Smooth muscle cell (in vitro differentiated cells): Measurements from ENCODE around the gene MAGI1. TPM values are rescaled to one million over a fixed set of nuclear protein-coding genes. Genes with fewer than 3 reads are reported as not detected.

Experiments used
- DNase-seq: peaks from one replicate; lab custom pipeline; 2025; ENCODE audit not compliant: unreplicated experiment; lab: John Stamatoyannopoulos, UW
- H2AFZ ChIP-seq: fragments of 200-600 bp; sonication (generic); 2 replicates; pipeline ENCODE4 v1.6.0; 2016; ENCODE audit warnings: antibody characterized with exemption, low read depth, mild to moderate bottlenecking
- H3F3A ChIP-seq: fragments of 200-600 bp; sonication (generic); 2 replicates; pipeline ENCODE4 v1.6.0; 2017; ENCODE audit warnings: antibody characterized with exemption, low read depth
- H3K27ac ChIP-seq: fragments of 200-600 bp; sonication (generic); 2 replicates; pipeline ENCODE4 v1.5.1; 2016; ENCODE audit warnings: low read depth, mild to moderate bottlenecking
- H3K27me3 ChIP-seq: fragments of 200-600 bp; sonication (generic); 2 replicates; pipeline ENCODE4 v1.6.1; 2016; ENCODE audit warnings: low read depth, mild to moderate bottlenecking
- H3K36me3 ChIP-seq: fragments of 200-600 bp; sonication (generic); 2 replicates; pipeline ENCODE4 v1.5.1; 2016; ENCODE audit warnings: low read depth
- H3K4me1 ChIP-seq: fragments of 200-600 bp; sonication (generic); 2 replicates; pipeline ENCODE4 v1.5.1; 2016; ENCODE audit warnings: low read depth
- H3K4me2 ChIP-seq: fragments of 200-600 bp; sonication (generic); 2 replicates; pipeline ENCODE4 v1.6.0; 2016; ENCODE audit warnings: mild to moderate bottlenecking
- H3K4me3 ChIP-seq: fragments of 200-600 bp; sonication (generic); 2 replicates; pipeline ENCODE4 v1.5.1; 2016; ENCODE audit warnings: mild to moderate bottlenecking
- H3K79me2 ChIP-seq: fragments of 200-600 bp; sonication (generic); 2 replicates; pipeline ENCODE4 v1.6.0; 2016; ENCODE audit warnings: low read depth, mild to moderate bottlenecking
- H3K9ac ChIP-seq: fragments of 200-600 bp; sonication (generic); 2 replicates; pipeline ENCODE4 v1.6.0; 2016; ENCODE audit warnings: low read depth
- H3K9me3 ChIP-seq: fragments of 200-600 bp; sonication (generic); replicated peaks from 2 replicates; pipeline ENCODE4 v1.5.1; 2016; ENCODE audit warnings: low read depth
- H4K20me1 ChIP-seq: fragments of 200-600 bp; sonication (generic); 2 replicates; pipeline ENCODE4 v1.6.0; 2016; ENCODE audit warnings: low read depth
- WGBS: methylation state at CpG from one replicate; pipeline ENCODE4 v1.1.7; 2016; ENCODE audit warnings: low lambda C conversion rate; 5-methylcytosine and 5-hydroxymethylcytosine counted together
- polyA plus RNA-seq: library from polyadenylated mRNA; unstranded; fragments of >200 nt; fragmentation: Nextera tagmentation; extraction: Ambion mirVana; gene quantifications from 2 replicates; pipeline ENCODE4 v1.2.1, GENCODE V29; 2016
- total RNA-seq: library from RNA; depleted of rRNA; stranded (reverse); fragments of >200 nt; gene quantifications from 2 replicates; pipeline ENCODE4 v1.2.3, GENCODE V29; 2014
- TF ChIP-seq, protein P1 (sequence below): fragments of 200-600 bp; sonication (generic); IDR thresholded peaks from 2 replicates; pipeline ENCODE4 v1.5.1; 2017; ENCODE audit warnings: borderline replicate concordance, mild to moderate bottlenecking, antibody characterized with exemption; ENCODE audit not compliant: insufficient read depth, poor library complexity, severe bottlenecking

MAGI1 gene
- total and polyA plus RNA-seq, 2 experiments from 2014 or later: 9.9 to 23.3 TPM

DNA sequence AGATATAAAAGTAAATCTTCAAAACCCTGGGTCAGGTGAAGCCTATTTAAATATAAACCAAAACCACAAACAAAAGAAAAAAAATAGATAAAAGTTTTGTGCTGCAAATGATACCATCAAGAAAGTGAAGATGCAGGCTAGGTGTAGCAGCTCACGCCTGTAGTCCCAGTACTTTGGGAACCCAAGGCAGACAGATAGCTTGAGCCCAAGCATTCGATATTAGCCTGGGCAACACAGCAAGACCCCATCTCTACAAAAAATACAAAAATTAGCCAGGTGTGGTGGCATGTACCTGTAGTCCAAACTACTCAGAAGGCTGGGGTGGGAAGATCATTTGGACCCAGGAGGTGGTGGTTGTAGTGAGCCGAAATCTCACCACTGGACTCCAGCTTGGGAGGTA is 164.8 kb downstream of the MAGI1 start:
- Histone ChIP-seq H4K20me1 (peaks cover 71% of the 10 kb centered on the region), H3K27me3 (no peaks in the 10 kb centered on the region), H3K9ac (no peak overlapping the region), H3K27ac (no peak overlapping the region), H3K4me3 (no peak overlapping the region), H3F3A (no peaks in the 10 kb centered on the region), H2AFZ (no peak overlapping the region), H3K9me3 (no peaks in the 10 kb centered on the region), H3K4me2 (no peak overlapping the region), H3K36me3 (no peaks in the 10 kb centered on the region), H3K4me1 (peaks cover 7% of the 10 kb centered on the region), H3K79me2 (peaks cover 8% of the 10 kb centered on the region)
- 96% methylated on average over 3 of the region's 3 CpGs for WGBS
- no peak for DNase-seq
- TF ChIP-seq, protein P1, sequence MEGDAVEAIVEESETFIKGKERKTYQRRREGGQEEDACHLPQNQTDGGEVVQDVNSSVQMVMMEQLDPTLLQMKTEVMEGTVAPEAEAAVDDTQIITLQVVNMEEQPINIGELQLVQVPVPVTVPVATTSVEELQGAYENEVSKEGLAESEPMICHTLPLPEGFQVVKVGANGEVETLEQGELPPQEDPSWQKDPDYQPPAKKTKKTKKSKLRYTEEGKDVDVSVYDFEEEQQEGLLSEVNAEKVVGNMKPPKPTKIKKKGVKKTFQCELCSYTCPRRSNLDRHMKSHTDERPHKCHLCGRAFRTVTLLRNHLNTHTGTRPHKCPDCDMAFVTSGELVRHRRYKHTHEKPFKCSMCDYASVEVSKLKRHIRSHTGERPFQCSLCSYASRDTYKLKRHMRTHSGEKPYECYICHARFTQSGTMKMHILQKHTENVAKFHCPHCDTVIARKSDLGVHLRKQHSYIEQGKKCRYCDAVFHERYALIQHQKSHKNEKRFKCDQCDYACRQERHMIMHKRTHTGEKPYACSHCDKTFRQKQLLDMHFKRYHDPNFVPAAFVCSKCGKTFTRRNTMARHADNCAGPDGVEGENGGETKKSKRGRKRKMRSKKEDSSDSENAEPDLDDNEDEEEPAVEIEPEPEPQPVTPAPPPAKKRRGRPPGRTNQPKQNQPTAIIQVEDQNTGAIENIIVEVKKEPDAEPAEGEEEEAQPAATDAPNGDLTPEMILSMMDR: no peak

DNA sequence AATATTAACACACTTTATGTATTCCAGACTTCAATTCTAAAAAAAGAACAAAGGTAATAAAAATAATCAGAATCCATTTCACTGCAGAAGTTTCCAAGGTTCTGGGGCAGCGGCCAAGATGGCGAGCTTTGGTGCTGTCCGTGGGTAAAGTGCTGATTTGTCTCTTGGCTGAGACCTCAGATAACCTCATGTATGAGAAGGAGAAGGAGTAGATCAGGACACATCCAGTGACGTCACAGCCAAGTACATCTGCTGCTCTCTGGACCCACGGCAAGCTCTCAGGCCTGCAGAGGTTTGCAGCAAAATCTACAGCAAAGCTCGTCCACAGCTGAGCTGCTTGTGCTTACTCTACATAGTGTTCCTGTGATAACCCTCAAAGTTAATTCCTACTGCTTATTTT is 165.7 kb downstream of the MAGI1 start:
- DNase-seq: no peak
- H3K9ac ChIP-seq: no peak overlapping the region
- no peak overlapping the region for H3K27ac ChIP-seq
- no peaks in the 10 kb centered on the region for H3F3A ChIP-seq
- H3K4me1 ChIP-seq: peaks cover 7% of the 10 kb centered on the region
- TF ChIP-seq, protein P1: no peak
- H3K4me3 ChIP-seq: no peak overlapping the region
- H3K36me3 ChIP-seq: no peaks in the 10 kb centered on the region
- H4K20me1 ChIP-seq: peaks cover 72% of the 10 kb centered on the region
- H3K79me2 ChIP-seq: peaks cover 8% of the 10 kb centered on the region
- H3K27me3 ChIP-seq: no peaks in the 10 kb centered on the region
- no peaks in the 10 kb centered on the region for H3K9me3 ChIP-seq
- no peak overlapping the region for H3K4me2 ChIP-seq
- no peak overlapping the region for H2AFZ ChIP-seq
- WGBS: 87% methylated on average over 6 of the region's 6 CpGs

DNA sequence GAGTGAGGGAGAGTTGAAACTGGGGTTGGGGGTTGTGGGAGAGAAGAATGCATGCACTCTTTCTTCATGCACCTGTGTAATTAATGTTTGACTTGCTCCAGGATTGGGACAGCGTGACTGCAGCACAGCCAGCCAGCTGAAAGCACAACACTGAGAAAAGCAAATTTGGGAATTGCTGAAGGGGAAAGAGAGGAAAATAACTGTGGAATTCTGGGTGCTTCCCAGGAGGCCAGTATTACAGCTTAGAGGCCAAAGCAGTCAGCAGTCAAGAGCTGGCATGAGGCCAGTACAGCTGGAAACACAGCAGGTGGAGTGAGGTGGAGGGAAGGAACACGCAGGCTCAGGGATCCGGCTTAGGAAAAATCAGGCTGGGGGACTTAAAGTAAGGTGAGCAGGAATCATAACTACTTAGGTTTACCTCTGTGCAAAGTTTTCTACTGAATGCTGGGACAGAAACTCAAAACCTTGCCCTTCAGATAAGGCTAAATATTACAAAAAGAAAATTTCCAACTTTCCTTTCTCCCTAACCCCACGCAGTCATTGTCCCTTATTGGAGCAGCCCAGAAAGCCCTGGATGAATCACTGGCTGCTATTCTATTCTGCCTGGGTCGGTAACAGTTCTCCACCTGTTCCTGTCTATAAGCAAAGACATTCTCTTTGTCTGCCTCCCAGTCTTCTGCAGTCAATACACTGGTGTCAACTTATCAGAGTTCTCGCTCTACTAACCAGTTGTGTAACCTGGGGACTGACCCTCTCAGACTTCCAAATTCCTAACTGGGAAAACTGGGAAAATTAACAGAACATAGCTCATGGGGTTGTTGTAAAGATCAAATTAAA is 167.2 kb downstream of the MAGI1 start:
- H3K27me3 ChIP-seq: no peaks in the 10 kb centered on the region
- no peaks in the 10 kb centered on the region for H3K36me3 ChIP-seq
- H3K9me3 ChIP-seq: no peaks in the 10 kb centered on the region
- H3K27ac ChIP-seq: no peak overlapping the region
- H3F3A ChIP-seq: no peaks in the 10 kb centered on the region
- no peak for DNase-seq
- H3K4me2 ChIP-seq: no peak overlapping the region
- TF ChIP-seq, protein P1: no peak
- peaks cover 8% of the 10 kb centered on the region for H3K79me2 ChIP-seq
- no peak overlapping the region for H3K4me3 ChIP-seq
- no peak overlapping the region for H2AFZ ChIP-seq
- no peak overlapping the region for H3K9ac ChIP-seq
- H3K4me1 ChIP-seq: peaks cover 7% of the 10 kb centered on the region
- 82% methylated on average over 6 of the region's 6 CpGs for WGBS
- peaks cover 75% of the 10 kb centered on the region for H4K20me1 ChIP-seq

DNA sequence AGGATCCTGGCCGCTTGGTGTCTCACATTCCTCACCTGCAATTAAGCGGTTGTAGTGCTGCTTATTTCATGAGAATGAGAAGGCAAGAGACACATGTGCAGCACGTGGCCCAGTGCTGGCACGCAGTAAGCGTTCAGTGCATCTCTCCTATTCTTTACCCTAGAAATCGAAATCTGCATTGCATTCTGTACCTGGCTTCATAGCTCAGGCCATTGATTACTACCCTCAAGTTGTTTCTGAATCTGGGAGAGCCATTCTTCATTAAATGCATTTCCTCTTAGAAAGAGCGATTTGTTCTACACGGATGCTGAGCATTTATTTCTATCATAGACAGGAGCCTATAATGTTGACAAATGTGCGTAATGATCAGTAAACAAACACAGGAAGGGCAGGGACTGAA is 168.9 kb downstream of the MAGI1 start:
- Histone ChIP-seq H2AFZ (no peak overlapping the region), H3K27me3 (no peaks in the 10 kb centered on the region), H3K79me2 (peaks cover 8% of the 10 kb centered on the region), H3K36me3 (no peaks in the 10 kb centered on the region), H3K4me1 (peaks cover 7% of the 10 kb centered on the region), H3K9ac (no peak overlapping the region), H3K4me3 (no peak overlapping the region), H3K4me2 (no peak overlapping the region), H3F3A (no peaks in the 10 kb centered on the region), H4K20me1 (peaks cover 80% of the 10 kb centered on the region), H3K27ac (no peak overlapping the region), H3K9me3 (no peaks in the 10 kb centered on the region)
- 96% methylated on average over 9 of the region's 9 CpGs for WGBS
- TF ChIP-seq, protein P1: no peak
- no peak for DNase-seq
